SKM-1 (cell line): ENCODE results near the gene DGKQ.
"Not testable (repeated sequence)": the region's sequence is repeated elsewhere in the genome, so short reads cannot be mapped to it uniquely, and the experiment has no call there.

Source experiments
- DNase-seq: peaks from one replicate; lab custom pipeline; 2025; ENCODE audit not compliant: unreplicated experiment; lab: John Stamatoyannopoulos, UW

The DGKQ gene

DNA sequence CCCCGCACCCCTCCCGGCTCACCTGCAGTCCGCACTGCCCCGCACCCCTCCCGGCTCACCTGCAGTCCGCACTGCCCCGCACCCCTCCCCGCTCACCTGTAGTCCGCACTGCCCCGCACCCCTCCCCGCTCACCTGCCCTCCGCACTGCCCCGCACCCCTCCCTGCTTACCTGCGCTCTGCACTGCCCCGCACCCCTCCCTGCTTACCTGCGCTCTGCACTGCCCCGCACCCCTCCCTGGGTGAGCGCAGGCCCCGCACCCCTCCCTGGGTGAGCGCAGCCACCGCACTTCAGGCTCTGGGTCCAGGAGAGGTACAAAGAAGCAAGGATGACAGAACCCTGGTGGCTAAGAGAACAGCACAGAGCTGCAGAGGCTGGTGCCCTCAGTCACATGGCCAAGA is 45.8 kb downstream of the DGKQ start:
- DNase-seq = not testable (repeated sequence)

DNA sequence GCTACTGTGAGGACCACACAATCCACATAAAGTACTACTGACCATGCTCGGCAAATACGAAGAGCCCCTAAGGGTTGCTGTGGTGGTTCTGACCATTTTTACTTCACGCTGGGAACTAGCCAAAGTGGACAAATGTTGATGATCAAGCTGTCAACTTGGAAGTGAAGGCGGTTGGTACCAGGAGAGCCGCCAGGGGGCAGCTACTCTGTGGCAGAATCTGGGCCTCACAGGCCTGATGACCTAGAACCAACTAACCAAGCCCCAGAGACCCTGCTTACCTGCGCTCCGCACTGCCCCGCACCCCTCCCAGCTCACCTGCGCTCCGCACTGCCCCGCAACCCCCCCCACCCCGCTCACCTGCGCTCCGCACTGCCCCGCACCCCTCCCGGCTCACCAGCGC is 46.8 kb downstream of the DGKQ start:
- DNase-seq = no peak

DNA sequence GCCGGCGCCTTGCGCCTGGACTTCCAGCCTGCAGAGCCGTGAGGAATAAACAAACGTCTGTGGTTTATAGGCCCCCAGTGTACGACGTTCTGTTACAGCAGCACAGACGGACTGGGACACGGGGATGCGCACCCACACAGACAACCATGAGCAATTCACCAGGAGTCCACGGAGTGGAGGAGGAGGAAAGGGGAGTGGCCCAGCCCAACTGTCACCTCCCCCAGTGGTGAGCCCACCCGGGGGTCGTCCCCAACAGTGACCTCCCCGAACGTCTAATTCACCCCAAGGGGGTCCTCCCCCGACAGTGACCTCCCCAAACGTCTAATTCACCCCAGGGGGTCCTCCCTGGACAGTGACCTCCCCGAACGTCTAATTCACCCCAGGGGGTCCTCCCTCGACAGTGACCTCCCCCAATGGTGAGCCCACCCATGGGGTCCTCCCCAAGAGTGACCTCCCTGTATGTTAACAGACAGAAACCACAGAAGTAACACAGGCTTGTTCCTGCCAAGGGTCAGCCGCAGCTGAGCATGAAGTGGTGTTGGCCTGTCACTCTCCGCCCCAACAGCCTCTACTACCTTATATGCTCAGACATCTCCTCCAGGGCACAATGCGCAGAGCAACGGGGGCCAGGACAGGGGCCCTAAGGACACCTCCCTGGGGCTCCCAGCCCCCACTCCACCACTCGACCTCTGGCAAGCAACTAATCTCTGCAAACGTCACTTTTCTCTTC is 47.4 kb downstream of the DGKQ start:
- no peak for DNase-seq

DNA sequence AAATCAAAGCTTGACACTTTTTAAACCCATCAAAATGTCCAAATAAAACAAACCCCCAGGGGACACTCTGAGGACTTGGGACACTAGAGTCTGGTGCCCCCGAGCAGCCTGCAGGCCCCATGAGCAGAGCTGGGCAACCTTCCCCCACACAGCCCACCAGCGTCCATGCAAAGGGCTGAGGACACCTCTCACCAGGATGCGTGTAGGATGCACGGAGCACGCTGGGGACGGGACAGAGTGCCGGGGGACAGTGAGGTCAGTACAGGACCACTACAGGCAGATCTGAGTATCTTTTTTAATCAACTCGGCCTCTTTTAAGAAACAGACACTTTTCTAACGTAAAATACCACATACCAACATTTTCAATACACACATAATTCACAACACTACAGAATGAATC is 48.2 kb downstream of the DGKQ start:
- no peak for DNase-seq

DNA sequence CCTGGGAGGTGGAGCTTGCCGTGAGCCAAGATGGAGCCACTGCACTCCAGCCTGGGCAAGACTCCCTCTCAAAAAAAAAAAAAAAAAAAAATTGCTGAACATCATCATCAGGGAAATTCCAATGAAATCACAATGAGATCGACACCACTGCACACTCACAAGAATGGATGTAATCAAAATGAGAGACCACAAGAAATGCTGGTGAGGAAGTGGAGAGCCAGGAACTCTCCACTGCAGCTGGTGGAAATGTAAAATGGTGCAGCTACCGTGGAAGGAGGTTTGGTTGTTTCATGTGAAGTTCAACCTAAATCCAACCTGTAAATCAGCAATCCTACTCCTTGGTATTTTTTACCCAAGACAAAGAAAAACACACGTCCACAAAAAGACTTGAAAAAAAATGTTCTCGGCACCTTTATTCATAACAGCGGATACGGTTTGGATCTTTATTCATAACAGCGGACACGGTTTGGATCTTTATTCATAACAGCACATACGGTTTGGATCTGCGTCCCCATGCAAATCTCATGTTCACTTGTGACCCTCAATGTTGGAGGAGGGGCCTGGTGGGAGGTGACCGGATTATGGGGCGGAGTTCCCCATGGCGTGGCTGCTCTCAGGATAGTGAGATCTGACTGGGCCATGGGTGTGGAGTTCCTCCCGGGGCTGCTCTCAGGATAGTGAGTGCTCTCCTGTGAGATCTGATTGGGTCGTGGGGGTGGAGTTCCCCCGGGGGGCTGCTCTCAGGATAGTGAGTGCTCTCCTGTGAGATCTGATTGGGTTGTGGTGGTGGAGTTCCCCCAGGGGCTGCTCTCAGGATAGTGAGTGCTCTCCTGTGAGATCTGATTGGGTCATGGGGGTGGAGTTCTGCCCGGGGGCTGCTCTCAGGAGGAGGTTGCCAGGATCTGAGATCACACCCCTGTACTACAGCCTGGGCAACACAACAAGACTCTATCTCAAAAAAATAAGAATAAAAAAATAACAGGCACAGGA is 49.0 kb downstream of the DGKQ start:
- no peak for DNase-seq

DNA sequence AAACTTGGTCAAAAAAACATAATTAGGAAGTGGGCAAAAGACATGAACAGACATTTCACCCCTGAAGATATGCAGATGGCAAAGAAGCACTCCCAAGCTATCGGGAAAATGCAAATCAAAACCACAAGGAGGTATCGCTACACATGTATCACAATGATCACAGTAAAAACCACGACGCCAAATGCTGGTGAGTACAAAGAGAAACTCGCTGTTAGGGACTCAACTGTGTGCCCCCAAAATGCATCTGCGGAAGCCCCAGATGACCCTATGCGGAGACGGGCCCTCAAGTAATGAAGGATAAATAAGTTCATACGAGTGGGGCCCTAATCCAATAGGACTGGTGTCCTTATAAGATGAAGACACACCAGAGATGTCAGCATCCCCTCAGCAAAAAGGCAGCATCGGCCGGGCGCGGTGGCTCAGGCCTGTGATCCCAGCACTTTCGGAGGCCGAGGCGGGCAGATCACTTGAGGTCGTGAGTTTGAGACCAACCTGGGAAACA is 51.5 kb downstream of the DGKQ start:
- DNase-seq = no peak

DNA sequence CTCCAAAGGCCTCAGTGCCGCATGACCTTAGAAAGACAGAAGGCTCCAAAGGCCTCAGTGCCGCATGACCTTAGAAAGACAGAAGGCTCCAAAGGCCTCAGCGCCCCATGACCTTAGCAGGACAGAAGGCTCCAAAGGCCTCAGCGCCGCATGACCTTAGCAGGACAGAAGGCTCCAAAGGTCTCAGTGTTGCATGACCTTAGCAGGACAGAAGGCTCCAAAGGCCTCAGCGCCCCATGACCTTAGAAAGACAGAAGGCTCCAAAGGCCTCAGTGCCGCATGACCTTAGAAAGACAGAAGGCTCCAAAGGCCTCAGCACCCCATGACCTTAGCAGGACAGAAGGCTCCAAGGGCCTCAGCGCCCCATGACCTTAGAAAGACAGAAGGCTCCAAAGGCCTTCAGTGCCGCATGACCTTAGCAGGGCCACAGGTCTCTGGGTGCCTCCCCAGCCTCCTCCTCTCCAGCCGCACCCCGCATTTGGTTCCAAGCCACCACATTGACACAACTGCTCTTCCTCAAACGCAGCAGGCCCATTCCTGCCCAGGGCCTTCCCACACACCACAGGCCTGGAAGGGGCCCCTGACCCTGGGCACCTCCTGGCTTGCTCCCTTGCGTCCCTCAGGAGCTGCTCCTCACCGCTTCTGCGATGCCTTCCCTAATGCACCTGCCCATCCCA is 54.2 kb downstream of the DGKQ start:
- DNase-seq = not testable (repeated sequence)

DNA sequence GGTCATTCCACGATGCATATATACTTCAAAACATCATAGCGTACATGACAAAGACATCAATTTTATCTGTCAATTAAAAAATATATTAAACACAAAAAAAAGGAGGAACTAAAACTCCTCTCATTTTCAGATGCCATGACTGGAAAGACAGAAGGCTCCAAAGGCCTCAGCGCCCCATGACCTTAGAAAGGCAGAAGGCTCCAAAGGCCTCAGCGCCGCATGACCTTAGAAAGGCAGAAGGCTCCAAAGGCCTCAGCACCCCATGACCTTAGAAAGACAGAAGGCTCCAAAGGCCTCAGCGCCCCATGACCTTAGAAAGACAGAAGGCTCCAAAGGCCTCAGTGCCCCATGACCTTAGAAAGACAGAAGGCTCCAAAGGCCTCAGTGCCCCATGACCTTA is 54.8 kb downstream of the DGKQ start:
- DNase-seq = not testable (repeated sequence)

DNA sequence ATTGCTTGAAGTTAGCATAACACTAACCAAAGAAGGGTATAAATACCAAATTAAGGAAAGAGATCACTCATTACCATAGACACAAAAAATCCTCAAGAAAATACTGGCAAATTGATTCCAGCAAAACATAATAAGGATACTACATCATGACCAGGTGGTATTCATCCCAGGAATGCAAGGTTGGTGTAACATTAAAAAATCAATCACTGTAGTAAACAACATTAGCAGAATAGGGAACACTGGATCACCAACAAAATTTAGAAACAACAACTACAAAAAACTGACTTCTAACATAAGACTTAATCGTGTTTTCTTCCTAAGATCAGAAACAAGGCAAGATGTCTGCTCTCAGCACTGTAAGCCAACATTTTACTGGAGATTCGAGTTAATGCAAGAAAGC is 55.4 kb downstream of the DGKQ start:
- no peak for DNase-seq

DNA sequence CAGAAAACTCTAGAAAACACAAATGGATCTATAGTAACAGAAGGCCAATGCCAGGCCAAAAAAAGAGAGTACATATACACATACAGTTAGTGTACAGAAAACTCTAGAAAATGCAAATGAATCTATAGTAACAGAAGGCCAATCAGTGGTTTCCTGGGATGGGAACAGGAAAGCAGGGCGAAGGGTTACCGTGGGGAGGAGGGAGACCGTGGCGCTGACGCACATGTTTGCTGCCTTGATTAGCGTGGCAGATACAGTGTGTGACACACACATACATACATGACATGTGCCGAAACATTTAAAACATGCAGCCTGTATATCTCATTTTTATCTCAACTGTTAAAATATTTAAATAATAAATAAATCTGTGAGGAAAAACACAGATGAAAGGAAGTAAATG is 55.9 kb downstream of the DGKQ start:
- no peak for DNase-seq

DNA sequence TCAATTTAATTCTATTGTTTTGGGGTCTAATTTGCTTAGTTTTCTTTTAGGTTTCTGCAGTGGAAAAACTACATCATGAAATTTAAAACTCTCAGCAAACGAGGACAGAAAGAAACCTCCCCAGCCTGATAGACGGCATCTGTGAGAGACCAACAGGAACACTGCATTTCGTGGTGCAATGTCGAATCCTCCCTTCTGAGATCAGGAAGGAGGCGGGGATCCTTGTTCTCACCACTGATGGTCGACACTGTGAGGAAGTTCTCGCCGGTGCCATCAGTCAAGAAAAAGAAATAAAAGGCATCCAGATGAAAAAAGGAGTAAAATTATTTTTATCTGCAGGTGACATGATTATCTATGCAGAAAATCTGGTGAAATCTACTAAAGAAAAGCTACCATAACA is 57.8 kb downstream of the DGKQ start:
- DNase-seq = peak; percentile 34

DNA sequence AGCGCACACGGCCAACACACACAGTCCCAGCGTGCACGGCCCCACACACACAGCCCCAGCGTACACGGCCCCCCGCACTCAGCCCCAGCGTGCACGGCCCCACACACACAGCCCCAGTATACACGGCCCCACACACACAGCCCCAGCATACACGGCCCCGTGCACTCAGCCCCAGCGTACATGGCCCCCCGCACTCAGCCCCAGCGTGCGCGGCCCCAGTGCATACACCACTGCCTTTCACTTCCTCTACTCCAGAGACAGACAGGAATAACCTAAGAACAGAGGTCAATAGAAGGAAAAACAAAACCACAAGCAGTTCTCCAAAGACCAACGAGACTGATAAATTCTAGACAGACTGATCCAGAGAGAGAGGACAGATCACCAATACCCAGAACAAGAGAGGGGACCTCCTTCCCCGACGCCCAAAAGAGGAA is 58.3 kb downstream of the DGKQ start:
- DNase-seq = peak; percentile 29

DNA sequence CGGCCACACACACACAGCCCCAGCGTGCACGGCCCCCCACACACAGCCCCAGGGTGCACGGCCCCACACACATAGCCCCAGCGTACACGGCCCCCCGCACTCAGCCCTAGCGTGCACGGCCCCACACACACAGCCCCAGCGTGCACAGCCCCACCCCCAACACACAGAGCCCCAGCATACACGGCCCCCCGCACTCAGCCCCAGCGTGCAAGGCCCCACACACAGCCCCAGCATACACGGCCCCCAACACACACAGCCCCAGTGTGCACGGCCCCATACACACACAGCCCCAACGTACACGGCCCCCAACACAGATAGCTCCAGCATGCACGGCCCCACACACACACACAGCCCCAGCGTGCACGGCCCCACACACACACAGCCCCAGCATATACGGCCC is 58.8 kb downstream of the DGKQ start:
- no peak for DNase-seq

DNA sequence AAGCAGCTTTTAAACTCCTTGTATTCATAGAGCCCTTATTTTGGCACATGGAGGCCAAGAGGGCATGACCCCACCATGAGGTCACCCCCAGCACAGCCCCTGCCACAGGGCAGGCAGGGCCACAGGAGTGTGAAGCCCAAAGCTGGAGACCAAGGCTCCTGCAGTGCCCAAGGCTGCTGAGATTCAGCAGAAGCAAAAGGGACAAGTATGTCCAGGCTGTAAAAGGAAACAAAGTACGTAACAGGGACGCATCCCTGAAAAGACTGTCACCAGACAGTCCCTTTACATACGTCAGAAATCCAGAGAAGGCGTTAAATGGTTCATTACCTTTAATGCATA is 60.1 kb downstream of the DGKQ start:
- DNase-seq = no peak

DNA sequence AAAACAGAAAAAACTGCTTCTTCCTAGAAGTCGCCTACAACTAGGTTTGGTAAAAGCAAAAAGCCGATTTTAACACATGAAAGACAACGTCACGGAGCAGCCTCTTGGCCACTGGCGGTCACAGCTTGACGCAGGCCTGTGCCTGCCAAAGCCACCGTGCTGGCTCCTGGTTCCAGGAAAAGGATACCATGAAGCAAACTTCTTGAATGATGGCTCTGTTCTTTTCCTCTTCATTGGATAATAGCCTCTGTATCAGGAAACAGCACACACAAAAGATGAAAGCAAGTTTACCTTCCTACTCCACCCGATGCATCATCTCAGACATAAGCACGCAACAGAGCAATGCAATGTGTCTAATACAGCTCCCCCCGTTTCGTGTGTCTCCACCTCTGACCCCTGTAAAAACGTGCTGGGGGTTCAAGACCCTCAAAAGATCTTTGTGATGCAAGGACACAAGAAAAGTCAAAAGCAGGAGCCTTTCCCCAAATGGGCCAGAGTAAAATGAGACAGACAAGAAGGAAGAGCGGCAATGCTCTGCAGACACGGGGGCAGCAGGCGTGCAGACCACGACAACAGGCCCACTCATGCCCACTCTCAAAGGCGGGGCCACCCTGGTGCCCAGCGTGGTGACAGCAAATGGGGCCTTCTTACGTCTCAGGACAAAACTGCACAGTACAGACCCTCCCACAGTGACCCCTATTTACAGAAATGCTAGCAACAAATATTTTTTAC is 60.7 kb downstream of the DGKQ start:
- DNase-seq = no peak

DNA sequence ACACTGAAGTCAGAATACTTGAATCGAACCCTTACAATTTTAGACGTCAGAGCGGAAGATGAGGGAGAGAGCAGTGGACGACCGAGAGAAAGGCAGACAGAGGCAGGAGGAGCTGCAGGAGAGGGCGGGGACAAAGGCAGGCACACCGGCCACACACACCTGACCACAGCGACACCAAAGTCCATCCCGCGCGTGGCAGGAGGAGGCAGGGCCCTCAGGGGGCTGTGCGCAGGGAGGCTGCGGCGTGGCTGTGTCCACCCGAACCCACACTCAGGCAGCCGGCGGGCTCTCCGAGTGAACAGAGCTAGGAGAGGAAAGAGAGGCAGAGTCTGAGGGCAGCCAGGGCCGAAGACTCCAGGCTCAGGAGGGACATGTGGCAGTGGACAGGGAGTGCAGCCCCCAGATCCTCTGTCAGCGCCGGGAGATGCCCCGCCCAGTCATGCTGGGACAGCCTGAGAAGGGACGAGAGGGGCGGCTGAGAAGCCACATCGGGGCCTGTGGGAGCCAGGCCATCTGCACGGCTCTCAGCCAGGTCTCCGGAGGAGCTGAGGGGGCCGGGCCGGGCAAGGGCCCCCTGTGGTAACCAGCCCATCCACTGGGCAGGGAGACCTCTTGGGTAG is 61.4 kb downstream of the DGKQ start:
- no peak for DNase-seq

DNA sequence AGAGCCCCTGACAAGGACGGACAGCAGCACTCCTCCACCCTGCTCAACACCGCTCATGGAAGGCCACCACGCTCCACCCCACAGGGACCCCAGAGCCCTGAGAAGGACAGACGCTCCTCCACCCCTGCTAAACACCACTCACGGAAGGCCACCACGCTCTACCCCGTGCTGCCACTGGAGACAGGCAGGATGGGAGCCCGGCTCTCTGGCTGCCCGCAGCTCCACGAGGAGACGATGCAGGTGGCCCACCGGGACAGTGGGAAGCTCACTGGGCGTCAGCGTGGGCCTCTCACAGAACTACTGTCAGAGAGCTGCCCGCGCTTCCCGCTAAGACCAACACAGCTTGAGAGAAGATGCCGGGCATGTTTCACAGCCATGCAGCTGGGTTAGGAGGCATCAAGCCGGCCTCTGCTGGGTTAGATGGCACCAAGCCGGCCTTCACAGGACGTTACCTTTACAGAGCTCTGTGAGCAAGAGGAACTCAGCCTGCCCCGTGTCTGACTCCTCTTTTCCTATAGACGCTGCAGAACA is 62.1 kb downstream of the DGKQ start:
- DNase-seq = no peak

DNA sequence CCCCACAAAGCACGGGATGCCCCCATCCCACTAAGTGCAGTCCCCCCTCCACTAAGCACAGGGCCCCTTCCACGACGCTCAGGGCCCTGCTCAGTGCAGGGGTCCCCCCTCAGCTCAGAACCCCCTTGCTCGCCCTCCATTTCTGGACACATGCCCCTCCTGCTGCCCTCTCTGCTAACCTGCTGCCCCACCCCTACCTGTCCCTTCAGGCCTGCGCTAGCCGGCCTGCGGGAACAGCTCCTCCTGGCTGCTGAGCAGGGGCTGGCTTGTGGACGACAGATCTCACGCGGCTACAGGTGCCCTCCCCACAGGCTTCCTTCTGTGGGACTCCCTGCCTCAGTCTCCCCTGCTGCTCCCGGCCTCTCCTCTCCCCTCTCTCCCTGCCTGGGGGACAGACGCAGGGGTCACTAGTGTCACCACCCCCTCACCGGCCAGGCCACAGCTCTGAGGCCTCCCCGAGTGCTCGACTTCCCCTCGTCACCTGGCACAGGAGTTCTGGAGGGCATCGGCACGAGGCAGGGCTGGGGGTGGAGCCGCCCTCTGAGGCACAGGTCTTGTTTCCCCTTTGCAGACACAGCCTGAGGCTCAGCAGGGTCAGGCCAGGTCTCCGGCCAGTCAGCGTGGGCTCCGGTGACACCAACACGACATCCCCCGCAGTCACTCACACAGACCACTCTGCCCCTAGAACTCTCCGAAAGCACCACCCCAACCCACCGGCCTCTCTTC is 62.8 kb downstream of the DGKQ start:
- no peak for DNase-seq

DNA sequence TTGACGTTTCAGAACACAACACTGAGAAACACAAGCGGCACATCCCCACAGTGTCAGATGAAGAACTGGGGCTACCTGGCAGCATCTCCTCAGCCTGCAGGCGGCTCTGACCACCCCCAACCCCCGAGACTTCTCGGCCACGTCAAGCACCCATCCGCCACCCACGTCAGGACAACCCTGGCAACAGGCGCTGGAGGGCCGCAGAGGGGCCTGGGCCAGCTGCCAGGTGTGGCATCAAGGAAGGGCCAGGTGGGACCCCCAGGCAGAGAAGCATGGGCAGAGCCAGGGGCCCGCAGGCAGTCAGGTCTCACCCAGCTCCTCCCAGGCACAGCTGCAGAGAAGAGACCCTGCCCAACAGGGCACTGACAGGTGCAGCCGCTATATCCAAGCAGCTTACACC is 63.5 kb downstream of the DGKQ start:
- DNase-seq = no peak
